Neuron (in vitro differentiated cells): Measurements from ENCODE around the gene DIAPH1.

Experiments used
- H2AFZ ChIP-seq: one replicate; pipeline ENCODE4 v1.6.1; 2013; ENCODE audit warnings: low read depth, mild to moderate bottlenecking, inconsistent platforms, low read length, moderate library complexity
- H3K27me3 ChIP-seq: one replicate; pipeline ENCODE4 v1.6.1; 2013; ENCODE audit warnings: low read length; ENCODE audit not compliant: insufficient read depth
- H3K36me3 ChIP-seq: one replicate; pipeline ENCODE4 v1.6.1; 2013; ENCODE audit warnings: low read length; ENCODE audit not compliant: insufficient read depth
- H3K4me1 ChIP-seq: one replicate; pipeline ENCODE4 v1.6.1; 2013; ENCODE audit warnings: low read length; ENCODE audit not compliant: insufficient read depth
- H3K4me3 ChIP-seq: 2 replicates; pipeline ENCODE4 v1.5.1; 2013; ENCODE audit warnings: mild to moderate bottlenecking, low read length, moderate library complexity
- H3K9me3 ChIP-seq: one replicate; pipeline ENCODE4 v1.6.1; 2013; ENCODE audit warnings: low read length

Gene DIAPH1

DNA sequence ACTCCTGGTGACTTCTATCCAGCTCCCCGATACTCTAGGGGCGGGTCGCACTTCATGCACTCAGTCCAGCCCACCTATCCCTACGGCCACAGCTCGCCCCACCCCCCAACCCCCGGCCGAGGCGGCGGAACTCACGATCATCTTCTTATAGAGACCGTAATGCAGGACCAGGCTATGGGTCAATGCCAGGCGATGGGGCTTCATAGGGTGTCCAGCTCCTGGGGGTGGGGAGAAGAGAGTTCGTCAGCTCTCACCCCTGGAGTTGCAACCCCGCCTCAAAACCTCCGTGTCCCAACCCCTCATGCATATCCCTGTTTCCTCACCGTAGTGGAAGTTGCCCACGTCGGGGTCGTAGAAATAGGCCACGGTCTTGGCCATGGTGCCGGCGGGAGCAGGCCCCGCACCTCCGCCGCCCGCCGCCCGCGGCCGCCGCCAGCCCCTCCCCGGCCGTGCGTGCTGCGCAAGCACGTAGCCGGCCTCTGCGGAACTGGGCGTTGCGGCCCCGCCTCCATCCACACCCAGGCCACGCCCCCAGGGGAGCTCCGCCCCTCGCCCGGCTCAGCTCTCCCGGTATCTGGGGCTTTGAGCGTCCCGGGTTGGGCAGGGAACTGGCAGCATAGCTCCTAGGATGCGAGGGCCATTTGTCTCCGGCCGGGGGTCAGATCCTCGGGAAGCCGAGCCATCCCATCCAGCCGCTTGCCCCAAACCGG, 17.8 kb upstream of the DIAPH1 start, which contains the start of the genes HDAC3 and RELL2:
Gene HDAC3 (minus strand): TSS at position 437 of the 710 bp plus-strand sequence. CDS start 59 bp downstream, at position 378.
Gene RELL2 (plus strand): TSS at position 585 of the 710 bp plus-strand sequence. CDS start 1,229 bp downstream, outside the sequence.
- H3K9me3 ChIP-seq = no peaks in the 10 kb centered on the region
- H3K27me3 ChIP-seq = no peaks in the 10 kb centered on the region
- H3K36me3 ChIP-seq = peaks cover 18% of the 10 kb centered on the region
- H2AFZ ChIP-seq = peak within 1 kb of the TSS; percentile 97
- peak within 1 kb of the TSS; percentile 84 for H3K4me3 ChIP-seq
- H3K4me1 ChIP-seq = peaks cover 23% of the 10 kb centered on the region

DNA sequence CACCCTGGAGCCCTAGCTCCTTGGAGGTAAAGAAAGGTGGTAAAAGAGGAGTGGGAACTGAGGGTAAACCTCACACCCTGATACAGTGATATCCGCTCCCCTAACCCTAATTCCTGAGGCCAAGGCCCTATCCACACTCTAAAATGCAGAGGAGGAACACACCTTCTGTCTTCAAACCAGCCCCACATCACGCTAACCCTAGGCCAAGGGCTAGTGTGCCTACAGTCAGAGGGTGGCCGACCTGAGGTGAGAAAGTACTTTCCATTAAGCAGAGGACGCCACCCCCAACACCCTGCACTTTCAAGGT, 17.3 kb upstream of the DIAPH1 start:
- H3K4me1 ChIP-seq = peaks cover 23% of the 10 kb centered on the region
- peak overlapping the region; percentile 97 for H2AFZ ChIP-seq
- no peaks in the 10 kb centered on the region for H3K27me3 ChIP-seq
- peaks cover 19% of the 10 kb centered on the region for H3K36me3 ChIP-seq
- H3K4me3 ChIP-seq = peak overlapping the region; percentile 84
- H3K9me3 ChIP-seq = no peaks in the 10 kb centered on the region

DNA sequence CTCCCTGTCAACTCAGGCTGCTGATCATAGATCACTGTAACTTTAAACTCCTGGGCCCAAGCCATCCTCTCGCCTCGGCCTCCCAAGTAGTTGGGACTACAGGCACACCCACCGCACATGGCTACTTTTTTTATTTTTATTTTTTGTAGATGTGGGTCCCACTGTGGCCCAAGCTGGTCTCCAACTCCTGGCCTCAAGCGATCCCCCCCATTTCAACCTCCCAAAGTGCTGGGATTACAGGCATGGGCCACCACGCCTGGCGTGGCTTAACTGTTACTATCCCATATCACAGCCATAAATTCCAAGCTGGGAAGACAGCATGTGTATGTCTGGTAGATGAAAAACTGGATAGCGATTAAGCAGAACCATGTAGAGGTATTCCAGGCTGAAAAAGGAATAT, 16.8 kb upstream of the DIAPH1 start:
- H3K9me3 ChIP-seq = no peaks in the 10 kb centered on the region
- H3K4me3 ChIP-seq = peak overlapping the region; percentile 84

DNA sequence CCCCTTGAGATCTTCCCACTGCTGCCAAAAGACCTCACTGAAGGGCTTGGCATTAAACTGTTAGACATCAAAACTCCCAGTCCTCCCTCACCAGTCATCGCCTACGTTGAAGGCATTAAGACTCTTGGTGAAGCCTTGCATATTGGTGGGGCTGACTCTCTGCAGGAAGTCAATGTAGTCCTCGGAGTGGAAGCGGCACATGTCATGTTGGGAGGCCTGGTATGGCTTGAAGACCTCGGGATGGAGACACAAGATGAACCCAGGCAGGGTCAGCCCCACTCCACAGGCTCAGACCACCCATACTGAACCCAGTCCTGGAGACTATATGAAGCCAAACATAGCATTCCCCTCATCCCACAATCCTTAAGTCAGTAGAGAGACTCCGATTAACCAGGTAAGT, 15.9 kb upstream of the DIAPH1 start:
- H3K4me1 ChIP-seq = peaks cover 23% of the 10 kb centered on the region
- H3K9me3 ChIP-seq = no peaks in the 10 kb centered on the region
- H3K4me3 ChIP-seq = no peak overlapping the region
- H3K36me3 ChIP-seq = peaks cover 26% of the 10 kb centered on the region
- H3K27me3 ChIP-seq = no peaks in the 10 kb centered on the region
- H2AFZ ChIP-seq = no peak overlapping the region

More for the DNA sequence above, 16.8 kb upstream of the DIAPH1 start:
- Histone ChIP-seq H3K27me3 (no peaks in the 10 kb centered on the region), H3K36me3 (peaks cover 20% of the 10 kb centered on the region), H3K4me1 (peaks cover 23% of the 10 kb centered on the region), H2AFZ (no peak overlapping the region)

DNA sequence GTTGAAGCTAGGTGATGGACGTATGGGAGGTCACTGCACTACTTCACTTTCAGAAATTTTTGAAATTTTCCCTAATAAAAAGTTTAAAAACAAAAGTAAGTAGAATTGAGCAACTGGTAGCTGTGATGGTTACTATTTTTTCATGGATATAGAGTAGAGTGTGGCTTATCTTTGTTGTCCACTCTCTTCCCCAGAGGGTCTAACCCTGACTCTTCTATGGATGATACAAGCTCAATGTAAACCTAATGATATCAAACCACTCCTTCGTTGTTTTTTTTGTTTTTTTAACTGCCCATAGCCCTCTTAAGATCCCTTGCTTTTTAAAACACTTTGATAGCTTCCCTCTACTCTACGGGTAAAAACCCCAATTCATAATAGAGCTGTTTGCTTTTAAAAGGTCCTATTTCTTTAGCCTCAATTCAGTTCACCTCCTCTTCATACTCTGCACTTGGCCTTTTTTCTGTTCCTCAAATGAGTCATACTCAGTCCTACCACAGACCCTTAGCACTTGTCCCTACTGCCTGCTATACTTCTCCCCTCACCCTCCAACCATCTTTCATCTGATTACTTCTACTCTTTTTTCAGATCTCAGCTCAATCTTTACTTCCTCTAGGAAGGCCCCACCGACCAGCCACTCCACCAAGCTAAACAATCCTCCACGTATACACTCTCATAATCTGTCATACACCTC, 15.2 kb upstream of the DIAPH1 start:
- peaks cover 23% of the 10 kb centered on the region for H3K4me1 ChIP-seq
- no peak overlapping the region for H3K4me3 ChIP-seq
- no peaks in the 10 kb centered on the region for H3K9me3 ChIP-seq
- peaks cover 33% of the 10 kb centered on the region for H3K36me3 ChIP-seq
- H3K27me3 ChIP-seq = no peaks in the 10 kb centered on the region
- H2AFZ ChIP-seq = no peak overlapping the region

- H3K4me3 ChIP-seq = no peak overlapping the region
- peaks cover 44% of the 10 kb centered on the region for H3K36me3 ChIP-seq
- H3K9me3 ChIP-seq = no peaks in the 10 kb centered on the region
Observed at GRCh38 chr5:141632650-141633049, 13.8 kb upstream of the DIAPH1 start.

GRCh38 chr5:141630570-141631140, 11.9 kb upstream of the DIAPH1 start:
- no peaks in the 10 kb centered on the region for H3K9me3 ChIP-seq
- H3K4me3 ChIP-seq = no peak overlapping the region
- H2AFZ ChIP-seq = no peak overlapping the region
- H3K36me3 ChIP-seq = peaks cover 60% of the 10 kb centered on the region
- no peaks in the 10 kb centered on the region for H3K27me3 ChIP-seq
- H3K4me1 ChIP-seq = peaks cover 12% of the 10 kb centered on the region

More at GRCh38 chr5:141632650-141633049, 13.8 kb upstream of the DIAPH1 start:
- Histone ChIP-seq H2AFZ (no peak overlapping the region), H3K4me1 (peaks cover 18% of the 10 kb centered on the region), H3K27me3 (no peaks in the 10 kb centered on the region)

GRCh38 chr5:141628175-141628788, 9.5 kb upstream of the DIAPH1 start:
- Histone ChIP-seq H3K27me3 (no peaks in the 10 kb centered on the region), H2AFZ (no peak overlapping the region), H3K9me3 (no peaks in the 10 kb centered on the region), H3K36me3 (peaks cover 75% of the 10 kb centered on the region), H3K4me1 (no peaks in the 10 kb centered on the region), H3K4me3 (no peak overlapping the region)

- Histone ChIP-seq H3K9me3 (no peaks in the 10 kb centered on the region), H3K36me3 (peaks cover 66% of the 10 kb centered on the region), H3K27me3 (no peaks in the 10 kb centered on the region), H2AFZ (no peak overlapping the region), H3K4me3 (no peak overlapping the region), H3K4me1 (no peaks in the 10 kb centered on the region)
Observed at GRCh38 chr5:141623611-141624010, 4.8 kb upstream of the DIAPH1 start.

GRCh38 chr5:141623186-141623585, 4.4 kb upstream of the DIAPH1 start:
- no peaks in the 10 kb centered on the region for H3K9me3 ChIP-seq
- peaks cover 64% of the 10 kb centered on the region for H3K36me3 ChIP-seq

GRCh38 chr5:141618030-141618803, 583 bp downstream of the DIAPH1 start:
- peak overlapping the region; percentile 87 for H2AFZ ChIP-seq
- H3K27me3 ChIP-seq = no peaks in the 10 kb centered on the region
- peak overlapping the region; percentile 91 for H3K4me3 ChIP-seq
- H3K4me1 ChIP-seq = peaks cover 17% of the 10 kb centered on the region
- peaks cover 7% of the 10 kb centered on the region for H3K9me3 ChIP-seq
- peaks cover 24% of the 10 kb centered on the region for H3K36me3 ChIP-seq

More at GRCh38 chr5:141623186-141623585, 4.4 kb upstream of the DIAPH1 start:
- Histone ChIP-seq H3K27me3 (no peaks in the 10 kb centered on the region), H2AFZ (no peak overlapping the region), H3K4me1 (no peaks in the 10 kb centered on the region), H3K4me3 (no peak overlapping the region)

DNA sequence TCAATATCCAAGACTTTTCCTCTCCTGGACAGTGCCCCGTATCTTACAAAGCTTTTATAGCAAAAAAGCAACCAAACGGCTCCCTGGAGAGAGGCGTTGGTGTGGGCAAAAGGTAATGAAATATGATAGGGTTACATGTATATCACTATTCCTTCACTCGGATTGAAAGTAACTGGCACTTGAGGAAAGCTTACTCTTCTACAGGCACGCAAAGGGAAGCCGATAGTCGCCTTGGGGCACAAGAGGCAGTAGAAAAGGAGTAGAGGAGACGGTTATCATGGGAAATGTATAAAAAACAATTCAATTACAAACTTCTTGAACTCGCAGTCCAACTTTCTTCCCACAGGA, 1.1 kb downstream of the DIAPH1 start:
- H3K36me3 ChIP-seq = peaks cover 21% of the 10 kb centered on the region
- peak overlapping the region; percentile 87 for H2AFZ ChIP-seq
- no peaks in the 10 kb centered on the region for H3K27me3 ChIP-seq
- H3K9me3 ChIP-seq = peaks cover 7% of the 10 kb centered on the region
- H3K4me1 ChIP-seq = peaks cover 17% of the 10 kb centered on the region
- H3K4me3 ChIP-seq = peak overlapping the region; percentile 91
